Mesendoderm (in vitro differentiated cells): Measurements from ENCODE around the gene CCNY.

Experiments used
- DNase-seq: peaks from one replicate; pipeline ENCODE4 v3.0.0; 2013
- H2AK5ac ChIP-seq: 2 replicates; pipeline ENCODE4 v1.6.1; 2013; ENCODE audit warnings: low read length, inconsistent platforms
- H2BK120ac ChIP-seq: 2 replicates; pipeline ENCODE4 v1.6.1; 2013; ENCODE audit warnings: low read depth, mild to moderate bottlenecking, low read length, moderate library complexity, mixed read lengths
- H2BK15ac ChIP-seq: replicated peaks from 2 replicates; pipeline ENCODE4 v1.6.1; 2013; ENCODE audit warnings: low read depth, mild to moderate bottlenecking, moderate library complexity
- H2BK5ac ChIP-seq: 2 replicates; pipeline ENCODE4 v1.6.1; 2013; ENCODE audit warnings: low read length, inconsistent platforms
- H3K18ac ChIP-seq: 2 replicates; pipeline ENCODE4 v1.6.1; 2013; ENCODE audit warnings: mild to moderate bottlenecking, low read length, mixed read lengths
- H3K23ac ChIP-seq: one replicate; pipeline ENCODE4 v1.6.1; 2013; ENCODE audit warnings: low read length
- H3K27ac ChIP-seq: 2 replicates; pipeline ENCODE4 v1.5.1; 2013; ENCODE audit warnings: low read depth, mild to moderate bottlenecking, inconsistent platforms, low read length, moderate library complexity
- H3K27me3 ChIP-seq: 2 replicates; pipeline ENCODE4 v1.6.1; 2013; ENCODE audit warnings: low read length, control low read depth, mild to moderate bottlenecking, inconsistent platforms; ENCODE audit not compliant: insufficient read depth, poor library complexity
- H3K36me3 ChIP-seq: 2 replicates; pipeline ENCODE4 v1.6.1; 2013; ENCODE audit warnings: low read length, inconsistent platforms; ENCODE audit not compliant: control insufficient read depth, insufficient read depth
- H3K4ac ChIP-seq: one replicate; pipeline ENCODE4 v1.6.1; 2013; ENCODE audit warnings: low read depth, mild to moderate bottlenecking, low read length, moderate library complexity
- H3K4me1 ChIP-seq: 2 replicates; pipeline ENCODE4 v1.6.1; 2013; ENCODE audit warnings: low read depth, low read length, inconsistent platforms; ENCODE audit not compliant: control insufficient read depth
- H3K4me2 ChIP-seq: 2 replicates; pipeline ENCODE4 v1.6.1; 2013; ENCODE audit warnings: low read length
- H3K4me3 ChIP-seq: 2 replicates; pipeline ENCODE4 v1.5.1; 2013; ENCODE audit warnings: mild to moderate bottlenecking, low read length
- H3K56ac ChIP-seq: one replicate; pipeline ENCODE4 v1.6.1; 2013; ENCODE audit warnings: low read length
- H3K79me1 ChIP-seq: 2 replicates; pipeline ENCODE4 v1.6.1; 2013; ENCODE audit warnings: low read length, inconsistent platforms
- H3K79me2 ChIP-seq: 2 replicates; pipeline ENCODE4 v1.6.1; 2013; ENCODE audit warnings: mild to moderate bottlenecking, low read length; ENCODE audit not compliant: control insufficient read depth, insufficient read depth
- H3K9ac ChIP-seq: 2 replicates; pipeline ENCODE4 v1.6.1; 2013; ENCODE audit warnings: low read length, inconsistent platforms
- H4K5ac ChIP-seq: one replicate; pipeline ENCODE4 v1.6.1; 2013; ENCODE audit warnings: low read length
- H4K8ac ChIP-seq: one replicate; pipeline ENCODE4 v1.6.1; 2013; ENCODE audit warnings: low read depth, mild to moderate bottlenecking, control low read depth, low read length, moderate library complexity
- WGBS: extraction: QIAGEN DNeasy Blood & Tissue Kit; methylation state at CpG from one replicate; pipeline ENCODE4 v1.1.7; 2013; ENCODE audit warnings: low lambda C conversion rate, missing lambda C conversion rate; ENCODE audit not compliant: insufficient coverage; ENCODE audit errors: extremely low coverage; 5-methylcytosine and 5-hydroxymethylcytosine counted together

Gene CCNY

GRCh38 chr10:35347899-35348608 lies 11.7 kb downstream of the CCNY start:
- Histone ChIP-seq H3K79me1 (peaks cover 27% of the 10 kb centered on the region), H2AK5ac (no peak overlapping the region), H3K23ac (no peak overlapping the region), H4K8ac (no peak overlapping the region), H3K79me2 (peaks cover 55% of the 10 kb centered on the region), H3K4me3 (no peak overlapping the region), H3K4ac (no peak overlapping the region), H3K18ac (no peak overlapping the region), H3K4me2 (no peak overlapping the region), H2BK120ac (no peak overlapping the region), H3K9ac (no peak overlapping the region), H2BK5ac (no peak overlapping the region), H2BK15ac (no peak overlapping the region), H3K36me3 (no peaks in the 10 kb centered on the region), H3K56ac (no peak overlapping the region), H4K5ac (no peak overlapping the region), H3K27me3 (no peaks in the 10 kb centered on the region), H3K27ac (no peak overlapping the region), H3K4me1 (no peaks in the 10 kb centered on the region)
- no peak for DNase-seq
- WGBS, result no CpG with 5 or more reads among the region's 13 CpGs

GRCh38 chr10:35348609-35349388 lies 12.5 kb downstream of the CCNY start:
- Histone ChIP-seq H3K56ac (no peak overlapping the region), H2BK120ac (no peak overlapping the region), H3K18ac (no peak overlapping the region), H3K4me3 (no peak overlapping the region), H3K27ac (no peak overlapping the region), H2BK5ac (no peak overlapping the region), H4K8ac (no peak overlapping the region), H4K5ac (no peak overlapping the region), H3K27me3 (no peaks in the 10 kb centered on the region), H3K4me1 (no peaks in the 10 kb centered on the region), H3K79me1 (peaks cover 29% of the 10 kb centered on the region), H2BK15ac (no peak overlapping the region), H3K9ac (no peak overlapping the region), H3K79me2 (peaks cover 54% of the 10 kb centered on the region), H3K23ac (no peak overlapping the region), H2AK5ac (no peak overlapping the region), H3K4ac (no peak overlapping the region), H3K36me3 (no peaks in the 10 kb centered on the region), H3K4me2 (no peak overlapping the region)
- WGBS, result no CpG with 5 or more reads among the region's 10 CpGs
- no peak for DNase-seq

- H3K4me2 ChIP-seq, result no peak overlapping the region
- no peak overlapping the region for H4K8ac ChIP-seq
- WGBS, result no CpG with 5 or more reads among the region's 2 CpGs
- no peak for DNase-seq
- H2AK5ac ChIP-seq, result no peak overlapping the region
- H3K79me1 ChIP-seq, result peaks cover 31% of the 10 kb centered on the region
- no peak overlapping the region for H2BK5ac ChIP-seq
- H3K79me2 ChIP-seq, result peaks cover 55% of the 10 kb centered on the region
- H3K56ac ChIP-seq, result no peak overlapping the region
- H3K23ac ChIP-seq, result no peak overlapping the region
- H3K36me3 ChIP-seq, result no peaks in the 10 kb centered on the region
- no peak overlapping the region for H3K4me3 ChIP-seq
- no peaks in the 10 kb centered on the region for H3K27me3 ChIP-seq
- no peak overlapping the region for H3K27ac ChIP-seq
- no peak overlapping the region for H3K9ac ChIP-seq
- H4K5ac ChIP-seq, result no peak overlapping the region
- H3K4ac ChIP-seq, result no peak overlapping the region
- no peak overlapping the region for H2BK15ac ChIP-seq
- H2BK120ac ChIP-seq, result no peak overlapping the region
- H3K4me1 ChIP-seq, result no peaks in the 10 kb centered on the region
- no peak overlapping the region for H3K18ac ChIP-seq
Measured at GRCh38 chr10:35349389-35349915, 13.1 kb downstream of the CCNY start.

GRCh38 chr10:35351021-35351420 lies 14.7 kb downstream of the CCNY start:
- no CpG with 5 or more reads among the region's 2 CpGs for WGBS
- H2BK120ac ChIP-seq, result no peak overlapping the region
- no peak overlapping the region for H2AK5ac ChIP-seq

GRCh38 chr10:35352097-35352496 lies 15.8 kb downstream of the CCNY start:
- Histone ChIP-seq H3K27ac (no peak overlapping the region), H3K36me3 (no peaks in the 10 kb centered on the region), H3K56ac (no peak overlapping the region), H3K27me3 (no peaks in the 10 kb centered on the region), H4K8ac (no peak overlapping the region), H2BK5ac (no peak overlapping the region), H2BK120ac (no peak overlapping the region), H3K9ac (no peak overlapping the region), H3K4me1 (no peaks in the 10 kb centered on the region), H3K23ac (no peak overlapping the region), H3K79me1 (peaks cover 37% of the 10 kb centered on the region), H2BK15ac (no peak overlapping the region), H3K4me2 (no peak overlapping the region), H3K18ac (no peak overlapping the region), H2AK5ac (no peak overlapping the region), H3K4ac (no peak overlapping the region), H3K4me3 (no peak overlapping the region), H3K79me2 (peaks cover 57% of the 10 kb centered on the region), H4K5ac (no peak overlapping the region)
- no CpG with 5 or more reads among the region's 2 CpGs for WGBS
- no peak for DNase-seq

More at GRCh38 chr10:35351021-35351420, 14.7 kb downstream of the CCNY start:
- Histone ChIP-seq H3K79me2 (peaks cover 57% of the 10 kb centered on the region), H3K27ac (no peak overlapping the region), H3K4me1 (no peaks in the 10 kb centered on the region), H3K56ac (no peak overlapping the region), H3K4ac (no peak overlapping the region), H3K4me2 (no peak overlapping the region), H3K18ac (no peak overlapping the region), H3K4me3 (no peak overlapping the region), H4K5ac (no peak overlapping the region), H3K79me1 (peaks cover 32% of the 10 kb centered on the region), H2BK15ac (no peak overlapping the region), H3K9ac (no peak overlapping the region), H4K8ac (no peak overlapping the region), H3K23ac (no peak overlapping the region), H3K36me3 (no peaks in the 10 kb centered on the region), H2BK5ac (no peak overlapping the region), H3K27me3 (no peaks in the 10 kb centered on the region)
- no peak for DNase-seq
